Measurements from ENCODE around the gene EFNA5.

DNA sequence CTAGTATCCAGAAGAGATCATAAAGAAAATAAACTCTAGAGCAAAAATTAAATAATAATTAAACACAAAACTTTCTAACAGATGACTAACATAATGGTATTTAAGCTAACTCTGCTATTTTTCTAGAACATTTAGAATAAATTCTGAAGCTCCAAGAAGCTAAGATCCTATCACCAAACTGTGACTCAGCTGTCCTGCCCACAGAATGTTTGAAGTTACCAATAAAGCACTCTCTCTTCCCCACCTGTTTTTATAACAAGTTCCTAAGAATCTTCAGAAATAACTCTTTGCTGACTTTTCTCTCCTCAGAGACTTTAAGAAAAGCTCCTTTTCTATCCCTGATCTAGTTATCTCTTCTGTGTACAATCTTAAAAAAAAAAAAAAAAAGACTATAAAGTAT lies 6.0 kb upstream of the EFNA5 start:
- TF ChIP-seq EZH2 (IDR thresholded peaks at IDR 0.05; ENCODE audit: low read length): no peak
- TF ChIP-seq, protein P1, sequence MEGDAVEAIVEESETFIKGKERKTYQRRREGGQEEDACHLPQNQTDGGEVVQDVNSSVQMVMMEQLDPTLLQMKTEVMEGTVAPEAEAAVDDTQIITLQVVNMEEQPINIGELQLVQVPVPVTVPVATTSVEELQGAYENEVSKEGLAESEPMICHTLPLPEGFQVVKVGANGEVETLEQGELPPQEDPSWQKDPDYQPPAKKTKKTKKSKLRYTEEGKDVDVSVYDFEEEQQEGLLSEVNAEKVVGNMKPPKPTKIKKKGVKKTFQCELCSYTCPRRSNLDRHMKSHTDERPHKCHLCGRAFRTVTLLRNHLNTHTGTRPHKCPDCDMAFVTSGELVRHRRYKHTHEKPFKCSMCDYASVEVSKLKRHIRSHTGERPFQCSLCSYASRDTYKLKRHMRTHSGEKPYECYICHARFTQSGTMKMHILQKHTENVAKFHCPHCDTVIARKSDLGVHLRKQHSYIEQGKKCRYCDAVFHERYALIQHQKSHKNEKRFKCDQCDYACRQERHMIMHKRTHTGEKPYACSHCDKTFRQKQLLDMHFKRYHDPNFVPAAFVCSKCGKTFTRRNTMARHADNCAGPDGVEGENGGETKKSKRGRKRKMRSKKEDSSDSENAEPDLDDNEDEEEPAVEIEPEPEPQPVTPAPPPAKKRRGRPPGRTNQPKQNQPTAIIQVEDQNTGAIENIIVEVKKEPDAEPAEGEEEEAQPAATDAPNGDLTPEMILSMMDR (optimal IDR thresholded peaks at IDR 0.05 in 1 of 3, IDR thresholded peaks at IDR 0.05 in 1 of 3, conservative IDR thresholded peaks at IDR 0.05 in 1 of 3; ENCODE audit: extremely low read depth in 1 of 3, insufficient read depth in 2 of 3, low read length in 3 of 3): no peak

All from keratinocyte (primary cell).